Activated CD8-positive, alpha-beta memory T cell treated with anti-CD3 and anti-CD28 coated beads for 1 hour (primary cell): ENCODE measurements around the gene DTL.

Source experiments
- DNase-seq, 2 donors: peaks; one replicate each; pipeline ENCODE4 v3.0.0-alpha.2; 2020; ENCODE audit warnings: low read depth in 1 of 2; ENCODE audit errors: extremely low read depth in 1 of 2

DTL gene

DNA sequence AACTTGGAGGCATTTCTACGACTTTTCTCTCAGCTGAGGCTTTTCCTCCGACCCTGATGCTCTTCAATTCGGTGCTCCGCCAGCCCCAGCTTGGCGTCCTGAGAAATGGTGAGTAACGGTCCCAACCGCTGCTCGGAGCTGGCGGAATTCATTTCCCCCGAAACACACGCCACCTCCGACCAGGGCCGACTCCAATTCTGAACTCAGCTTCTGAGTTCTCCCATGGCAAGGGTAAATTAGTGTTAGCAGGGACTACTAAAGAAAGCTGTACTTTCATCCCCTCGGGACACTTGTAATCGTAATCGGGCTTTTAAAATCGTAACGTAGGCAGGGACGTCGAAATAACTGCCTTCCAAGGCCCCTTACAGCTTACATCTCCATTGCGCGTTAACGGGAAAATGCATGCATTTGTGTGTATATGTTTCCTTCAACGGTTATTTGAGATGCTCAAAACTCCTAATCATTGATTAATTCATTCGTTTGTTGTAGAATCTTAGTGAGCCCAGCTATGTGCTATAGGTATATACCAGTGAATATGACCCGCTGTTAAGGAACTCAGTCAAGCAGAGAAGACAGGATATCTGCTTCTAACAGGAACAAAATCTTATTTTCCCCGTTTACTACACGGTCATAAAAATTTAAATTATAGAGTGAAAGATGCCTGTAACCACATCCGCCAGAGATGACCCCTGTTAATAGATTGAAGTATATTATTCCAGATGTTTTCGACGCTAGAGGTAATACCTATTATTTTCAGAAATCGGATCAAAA lies 472 bp downstream of the DTL start:
- DNase-seq: no peak

DNA sequence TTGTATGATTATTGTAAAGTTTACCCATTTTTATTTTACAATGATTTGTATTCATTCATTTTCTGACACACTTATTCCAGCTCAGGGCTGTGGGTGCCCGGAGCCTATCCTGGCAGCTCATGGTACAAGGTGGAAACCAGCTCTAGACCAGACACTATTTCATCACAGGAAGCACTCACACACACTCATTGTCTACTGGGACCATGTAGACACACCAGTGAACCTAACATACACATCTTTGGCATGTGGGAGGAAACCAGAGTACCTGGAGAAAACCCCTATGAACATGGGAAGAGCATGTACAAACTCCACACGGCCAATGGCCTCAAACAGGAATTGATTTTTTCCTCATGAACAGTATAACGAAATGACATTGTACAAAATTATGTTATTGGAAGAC lies 2.4 kb downstream of the DTL start:
- DNase-seq: no peak

DNA sequence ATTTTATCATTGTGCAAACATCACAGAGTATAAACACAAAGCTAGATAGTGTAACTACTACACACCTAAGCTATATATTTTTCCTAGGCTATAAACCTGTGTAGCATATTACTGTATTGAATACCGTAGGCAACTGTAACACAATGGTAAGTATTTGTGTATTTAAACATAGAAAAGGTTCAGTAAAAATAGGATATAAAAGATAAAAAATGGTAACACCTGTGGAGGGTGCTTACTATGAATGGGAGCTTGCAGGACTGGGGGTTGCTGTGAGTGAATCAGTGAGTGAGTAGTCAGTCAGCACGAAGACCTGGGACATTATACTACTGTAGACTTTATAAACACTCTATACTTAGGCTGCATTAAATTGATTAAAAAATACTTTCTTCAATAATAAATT lies 4.1 kb downstream of the DTL start:
- no peak for DNase-seq

DNA sequence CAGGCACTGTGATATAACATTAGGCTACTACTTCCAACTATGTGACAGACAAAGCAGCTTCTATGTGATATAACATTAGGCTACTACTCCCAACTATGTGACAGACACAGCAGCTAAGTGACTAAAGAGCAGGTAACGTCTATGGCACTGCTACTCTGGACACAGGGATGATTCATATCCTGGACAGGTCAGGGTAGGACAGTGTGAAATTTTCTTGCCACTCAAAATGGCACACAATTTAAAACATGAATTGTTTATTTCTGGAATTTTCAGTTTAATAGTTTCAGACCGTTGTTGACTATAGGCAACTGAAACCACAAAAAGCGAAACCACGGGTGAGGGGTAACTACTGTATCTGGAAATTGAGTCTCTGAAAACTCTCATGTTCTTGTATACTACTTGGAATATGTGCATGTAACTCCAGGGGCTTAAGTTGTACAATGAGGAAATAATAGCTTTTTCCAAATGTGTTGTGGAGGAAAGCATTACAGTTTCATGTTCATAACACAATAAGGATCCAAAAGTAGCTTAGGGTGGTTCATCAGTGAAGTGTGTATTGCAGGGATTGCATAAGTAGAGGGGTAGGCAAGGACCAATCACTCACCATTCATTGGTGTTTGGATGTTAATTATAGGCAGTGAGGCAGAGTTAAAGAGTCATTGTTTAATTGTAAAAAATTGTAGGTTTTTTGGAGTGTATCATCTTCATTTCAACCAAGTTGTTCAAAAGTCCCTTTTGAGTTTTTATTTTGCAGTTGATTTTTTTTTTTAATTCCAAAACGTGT lies 5.3 kb downstream of the DTL start:
- no peak for DNase-seq

DNA sequence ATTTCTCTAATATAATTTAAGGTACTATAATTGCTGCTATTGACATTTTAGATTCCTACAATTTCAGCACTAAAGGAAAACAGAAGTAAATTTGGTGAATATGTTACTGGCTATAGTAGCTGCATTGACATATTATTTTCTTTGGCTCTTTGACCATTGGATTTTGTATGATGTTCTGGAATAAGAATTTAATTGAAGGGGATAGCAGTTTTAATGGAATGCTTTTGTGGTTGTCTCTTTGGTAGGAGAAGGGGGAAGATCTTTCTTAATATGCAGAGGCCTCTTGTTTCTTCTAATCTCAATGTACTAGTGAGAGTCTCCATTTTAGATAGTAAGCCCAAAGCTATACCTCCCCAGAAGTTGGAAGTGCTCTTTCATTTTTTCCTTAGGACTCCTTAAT lies 6.9 kb downstream of the DTL start:
- no peak for DNase-seq

DNA sequence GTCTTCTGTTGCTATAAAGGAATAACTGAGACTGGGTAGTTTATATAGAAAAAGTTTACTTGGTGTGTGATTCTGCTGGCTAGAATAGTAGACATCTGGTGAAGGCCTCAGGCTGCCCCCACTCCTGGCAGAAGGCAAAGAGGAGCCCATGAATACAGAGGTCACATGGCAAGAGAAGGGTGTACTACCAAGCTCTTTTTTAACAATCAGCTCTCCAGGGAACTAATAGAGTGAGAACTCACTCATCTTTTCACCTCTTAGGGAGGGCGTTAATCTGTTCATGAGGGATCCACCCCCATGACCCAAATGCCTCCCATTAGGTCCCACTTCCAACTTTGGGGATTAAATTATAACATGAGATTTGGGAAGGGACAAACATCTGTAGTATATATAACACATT lies 9.3 kb downstream of the DTL start:
- no peak for DNase-seq

DNA sequence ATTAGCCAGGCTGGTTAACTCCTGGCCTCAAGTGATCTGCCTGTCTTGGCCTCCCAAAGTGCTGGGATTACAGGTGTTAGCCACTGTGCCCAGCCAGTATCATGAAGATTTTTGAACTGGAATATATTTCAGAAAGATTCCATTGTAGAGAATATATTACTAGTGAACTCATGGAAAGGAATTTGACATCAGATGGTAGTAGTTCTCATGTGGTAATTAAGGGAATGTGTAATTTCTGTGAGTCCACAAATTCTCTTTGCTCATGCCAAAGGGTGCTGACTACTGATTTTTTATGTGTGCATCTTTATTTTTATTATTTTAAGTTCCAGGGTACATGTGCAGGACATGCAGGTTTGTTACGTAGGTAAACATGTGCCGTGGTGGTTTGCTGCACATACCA lies 10.4 kb downstream of the DTL start:
- DNase-seq: no peak

DNA sequence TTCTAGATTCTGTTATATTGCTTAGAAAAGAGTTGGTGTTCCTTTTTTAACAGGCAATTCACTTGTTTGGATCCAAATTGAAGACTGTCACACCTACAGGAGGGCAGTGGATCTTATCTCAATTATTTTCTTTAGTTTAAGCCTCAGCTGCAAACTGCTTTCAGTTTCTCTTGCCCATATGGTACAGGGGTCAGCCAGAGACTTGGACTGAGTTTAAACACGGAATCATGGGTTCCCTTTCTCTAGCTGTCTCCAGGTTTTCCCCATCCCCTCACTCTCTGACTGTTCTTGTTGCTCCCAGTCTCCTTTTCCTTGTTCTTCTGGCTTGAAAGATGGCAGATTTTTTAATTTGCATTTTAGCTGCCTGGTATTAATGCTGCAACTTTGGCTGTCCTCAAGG lies 18.4 kb downstream of the DTL start:
- no peak for DNase-seq

DNA sequence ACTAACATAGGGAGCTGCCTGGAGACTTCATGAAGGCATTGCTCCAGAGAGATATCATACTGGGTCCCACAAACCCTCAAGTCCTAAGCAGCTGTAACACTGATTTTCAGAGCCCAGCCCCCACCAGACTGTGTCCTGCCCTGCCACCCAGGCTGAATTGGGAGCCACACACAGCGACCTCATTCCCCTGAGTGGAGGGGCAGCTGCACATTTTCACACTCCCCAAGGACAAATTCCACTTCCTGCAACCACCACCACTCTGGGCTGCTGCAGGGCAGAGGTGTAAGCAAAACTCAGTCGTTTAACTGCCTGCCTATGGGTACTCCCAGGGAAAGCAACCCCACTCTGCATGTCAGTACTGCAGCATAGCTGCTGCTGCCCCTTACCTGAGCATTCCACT lies 19.8 kb downstream of the DTL start:
- DNase-seq: no peak

DNA sequence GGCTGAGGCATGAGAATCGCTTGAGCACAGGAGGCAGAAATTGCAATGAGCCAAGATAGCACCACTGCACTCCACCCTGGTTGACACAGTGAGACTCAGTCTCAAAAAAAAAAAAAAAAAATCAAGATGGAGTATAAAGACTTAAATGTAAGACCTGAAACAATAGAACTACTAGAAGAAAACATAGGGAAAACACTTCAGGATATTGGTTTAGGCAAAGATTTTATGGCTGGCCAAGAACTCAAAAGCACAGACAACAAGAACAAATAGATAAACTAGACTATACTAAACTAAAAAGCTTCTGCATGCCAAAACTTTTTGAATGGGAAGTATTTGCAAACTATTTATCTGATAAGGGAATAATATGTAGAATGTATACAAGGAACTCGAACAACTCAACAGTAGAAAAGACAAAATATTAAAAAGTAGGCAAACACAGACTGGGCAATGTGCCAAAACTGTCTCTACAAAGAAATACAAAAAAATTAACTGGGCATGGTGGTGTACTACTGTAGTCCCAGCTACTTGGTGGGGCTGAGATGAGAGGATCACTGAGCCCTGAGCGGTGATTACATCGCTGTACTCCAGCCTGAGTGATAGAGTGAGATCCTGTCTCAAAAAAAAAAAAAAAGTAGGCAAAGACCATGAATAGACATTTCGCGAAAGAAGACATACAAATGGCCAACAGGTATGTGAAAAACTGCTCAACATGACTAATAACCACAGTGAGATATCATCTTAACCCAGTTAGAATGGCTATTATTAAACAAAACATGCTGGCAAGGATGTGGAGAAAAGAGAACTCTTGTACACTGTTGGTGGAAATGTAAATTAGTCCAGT lies 25.3 kb downstream of the DTL start:
- DNase-seq: no peak

DNA sequence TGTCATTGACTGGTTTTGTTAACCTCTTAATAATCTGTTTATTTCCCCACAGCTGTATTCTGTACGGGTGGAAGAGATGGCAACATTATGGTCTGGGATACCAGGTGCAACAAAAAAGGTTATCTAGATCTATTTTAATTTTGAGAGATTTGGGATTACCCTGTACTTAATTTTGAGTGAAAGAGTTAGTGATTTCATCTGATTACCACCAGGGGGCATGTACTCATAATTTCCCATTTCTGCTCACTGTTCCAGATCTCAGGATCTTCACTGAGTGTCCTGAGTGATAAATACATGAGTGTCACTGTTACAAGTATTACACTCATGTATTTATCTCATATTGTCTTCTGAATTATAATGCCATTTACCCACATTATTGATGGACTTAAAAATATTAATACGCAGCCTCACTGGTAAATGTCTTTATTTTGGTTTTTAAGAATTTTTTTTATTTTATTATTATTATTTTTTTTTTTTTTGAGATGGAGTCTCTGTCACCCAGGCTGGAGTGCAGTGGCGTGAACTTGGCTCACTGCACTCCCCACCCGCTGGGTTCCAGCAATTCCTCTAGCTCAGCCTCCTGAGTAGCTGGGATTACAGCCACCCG lies 27.4 kb downstream of the DTL start:
- DNase-seq: no peak

DNA sequence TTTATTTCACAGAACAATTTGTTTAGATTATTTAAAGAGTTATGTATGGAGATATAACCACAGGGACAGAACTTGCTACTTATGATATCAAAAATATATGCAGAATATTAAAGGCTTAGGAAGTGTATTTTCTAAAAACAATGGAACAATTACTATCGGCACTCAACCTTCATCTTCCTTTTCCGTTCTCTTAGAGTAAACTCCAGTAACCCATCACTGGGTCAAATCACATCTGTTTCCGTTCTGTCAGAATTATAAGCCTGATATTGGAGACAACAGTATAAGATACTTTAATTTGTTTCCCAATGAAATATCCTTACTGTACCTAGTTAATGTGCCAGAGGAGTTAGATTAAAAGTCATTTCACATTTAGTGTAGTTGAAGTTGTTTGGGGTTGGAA lies 32.2 kb downstream of the DTL start:
- DNase-seq: no peak

DNA sequence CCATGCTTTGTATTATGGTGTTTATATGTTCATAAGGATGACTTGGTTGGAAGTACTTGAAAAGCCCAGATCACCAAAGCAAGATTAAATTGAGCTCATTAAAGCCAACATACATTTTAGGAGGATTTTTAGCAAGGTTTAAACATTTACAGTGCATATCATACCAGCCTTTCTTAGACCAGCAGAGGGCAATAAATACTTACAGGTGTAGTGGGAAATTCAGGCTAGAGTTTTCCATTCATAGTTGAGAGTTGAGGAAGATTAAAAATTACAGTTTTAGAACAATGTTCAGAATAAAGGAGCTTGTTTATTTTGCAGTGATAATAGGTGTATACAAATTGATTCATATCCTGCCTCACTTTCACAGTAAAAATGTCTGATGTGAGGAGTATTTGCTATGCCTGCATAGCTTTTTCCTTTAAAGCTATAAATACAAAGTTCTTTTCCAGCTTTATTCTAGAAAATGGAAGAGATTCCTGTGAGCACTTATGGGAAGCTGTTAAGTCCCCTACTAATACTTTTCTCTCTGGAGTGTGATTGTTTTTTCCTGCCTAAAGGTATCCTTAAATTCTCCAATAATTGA lies 35.3 kb downstream of the DTL start:
- DNase-seq: no peak

DNA sequence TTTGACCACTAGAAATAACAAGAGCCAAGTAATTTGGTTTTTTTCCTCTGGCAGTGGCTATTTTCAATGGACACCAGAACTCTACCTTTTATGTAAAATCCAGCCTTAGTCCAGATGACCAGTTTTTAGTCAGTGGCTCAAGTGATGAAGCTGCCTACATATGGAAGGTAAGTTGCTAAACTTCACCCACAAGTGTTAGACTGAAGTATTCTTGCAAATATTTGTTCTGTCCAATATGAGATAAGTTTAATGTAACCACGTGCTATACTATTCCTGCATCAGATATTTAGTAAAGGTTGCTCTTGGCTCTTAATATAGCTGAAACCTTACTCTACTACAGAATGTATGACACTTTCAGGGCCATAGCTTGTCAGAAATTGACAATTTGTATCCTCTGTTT lies 36.5 kb downstream of the DTL start:
- DNase-seq: no peak

DNA sequence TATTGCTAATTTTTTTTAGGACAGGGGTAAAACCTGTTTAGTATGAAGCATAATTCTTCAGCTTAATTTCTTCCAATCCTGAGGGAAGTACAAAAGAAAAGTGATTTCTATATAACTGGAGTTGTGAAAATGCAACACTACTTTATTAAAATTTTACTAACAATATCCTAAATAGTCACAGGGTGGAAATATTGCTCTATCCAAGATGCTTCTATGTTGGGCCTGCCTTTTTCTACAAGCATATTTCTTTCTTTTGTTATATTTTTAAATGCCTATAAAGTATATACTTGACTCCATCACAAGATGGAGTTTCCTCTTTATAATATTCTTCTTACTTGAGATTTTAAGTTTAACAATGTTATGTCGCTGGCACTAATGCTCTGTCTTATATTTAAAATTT lies 37.9 kb downstream of the DTL start:
- no peak for DNase-seq

DNA sequence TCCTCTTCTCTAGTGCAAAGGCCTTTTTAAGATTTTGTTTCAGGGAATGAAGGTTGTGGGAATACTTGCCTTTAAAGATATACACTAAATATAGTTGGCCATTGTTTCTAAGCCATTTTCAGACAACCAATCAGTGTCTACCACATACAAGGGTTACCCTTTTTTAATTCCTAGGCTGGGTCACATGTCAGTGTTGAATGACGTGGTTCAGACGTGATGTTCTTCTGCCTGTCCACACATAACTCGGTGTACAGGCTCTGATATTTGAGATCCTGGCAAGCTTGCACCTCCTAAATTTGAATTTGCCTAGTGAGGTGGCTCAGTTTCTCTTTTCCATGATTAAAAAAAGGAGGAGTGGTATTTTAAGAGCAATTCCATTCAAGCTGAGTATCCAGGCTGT lies 38.8 kb downstream of the DTL start:
- DNase-seq: no peak

DNA sequence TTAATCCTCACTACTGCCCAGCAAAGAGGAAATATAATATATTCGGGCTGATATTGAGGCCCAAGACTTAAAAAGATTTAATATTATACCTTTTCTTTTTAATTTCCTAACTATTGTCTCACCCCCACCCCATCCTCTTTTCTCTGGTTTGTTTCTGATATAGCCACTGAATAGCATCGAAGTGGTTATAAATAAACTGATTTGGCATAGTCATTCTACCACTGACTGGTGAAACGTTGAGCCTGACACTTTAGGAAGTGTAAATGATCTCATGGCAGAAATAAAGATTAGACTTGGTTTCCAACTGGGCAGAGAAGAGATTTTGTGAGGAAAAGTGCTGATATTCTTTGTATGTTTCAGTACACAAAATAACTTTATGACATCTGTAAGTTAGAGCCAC lies 39.3 kb downstream of the DTL start:
- no peak for DNase-seq

DNA sequence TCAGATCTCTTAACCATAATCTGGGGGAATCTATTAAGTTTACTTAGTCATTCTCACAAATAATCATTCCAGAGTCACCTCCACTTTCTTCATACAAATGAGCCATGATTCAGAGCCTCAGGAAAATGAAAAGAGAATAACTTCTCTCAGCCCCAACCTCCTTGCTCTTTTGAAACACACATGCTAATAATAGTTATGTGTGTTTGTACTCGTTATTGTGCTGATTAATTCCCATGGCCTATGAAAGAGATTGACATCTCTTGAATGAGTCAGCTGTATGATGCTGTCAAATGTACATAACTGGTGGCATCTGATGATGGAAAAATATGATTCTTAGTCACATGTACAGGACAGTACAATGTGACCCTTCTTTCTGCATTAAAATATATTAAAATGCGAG lies 41.5 kb downstream of the DTL start:
- no peak for DNase-seq

DNA sequence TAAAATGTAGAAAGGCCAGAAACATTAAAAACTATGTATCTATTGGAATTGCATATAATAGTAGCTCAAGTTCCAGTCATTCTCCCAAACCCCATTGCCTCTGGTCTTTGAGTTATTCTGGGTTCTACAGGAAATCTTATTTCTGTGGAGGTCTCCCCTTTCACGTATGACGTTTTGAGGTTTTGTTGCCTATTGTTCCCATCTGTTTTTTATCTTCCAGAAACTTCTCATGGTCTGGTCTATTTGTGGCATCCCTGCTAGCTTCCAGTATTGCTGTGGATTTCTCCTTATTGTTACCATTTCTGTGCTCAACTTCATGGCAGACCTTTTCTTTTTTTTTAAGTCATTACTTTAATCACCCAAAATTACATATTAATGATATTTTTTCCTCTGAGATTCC lies 43.3 kb downstream of the DTL start:
- no peak for DNase-seq

DNA sequence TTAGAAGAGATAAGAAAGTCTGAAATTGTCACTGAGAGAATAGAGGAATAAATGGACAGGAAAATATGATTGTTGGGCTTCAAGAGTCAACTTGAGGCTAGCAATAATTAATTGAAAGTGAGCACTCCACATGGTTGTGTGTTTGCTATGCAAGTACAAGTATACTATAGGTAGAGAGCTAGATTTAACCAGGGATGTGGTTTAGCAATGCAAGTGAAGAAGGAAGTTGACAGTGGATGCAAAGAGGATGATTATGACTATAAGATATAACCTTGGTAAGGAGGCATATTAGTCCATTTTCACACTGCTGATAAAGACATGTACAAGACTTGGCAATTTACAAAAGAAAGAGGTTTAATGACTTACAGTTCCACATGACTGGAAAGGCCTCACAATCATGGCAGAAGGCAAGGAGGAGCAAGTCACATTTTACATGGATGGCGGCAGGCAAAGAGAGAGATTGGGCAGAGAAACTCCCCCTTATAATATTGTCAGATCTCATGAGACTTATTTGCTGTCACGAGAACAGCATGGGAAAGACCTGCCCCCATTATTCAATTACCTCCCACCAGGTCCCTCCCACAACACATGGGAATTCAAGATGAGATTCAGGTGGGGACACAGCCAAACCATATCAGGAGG lies 47.3 kb downstream of the DTL start:
- no peak for DNase-seq
